ENCODE results near the gene TXLNB. TPM values are rescaled to one million over a fixed set of nuclear protein-coding genes. Genes with fewer than 3 reads are reported as not detected.

TXLNB gene
- polyA plus RNA-seq, 2 of the 4 experiments (the other 2 are of a cell fraction): not detected

- Histone ChIP-seq H3K4me3 (no peak overlapping the region), H3K4me1 (no peaks in the 10 kb centered on the region), H3K9me3 (no peaks in the 10 kb centered on the region), H3K27ac (no peak overlapping the region), H3K4me2 (no peak overlapping the region)
- FAIRE-seq (no peak), DNase-seq (ENCODE audit: low read depth in 1 of 2, low spot score in 1 of 2) (no peak), ATAC-seq (no peak)
- CTCF ChIA-PET: interaction anchor here (1.1 kb wide), 1 partner anchor 14 kb away, joined by 3 read pairs; no protein-coding TSS in a partner anchor
- TF ChIP-seq JUN (IDR thresholded peaks at IDR 0.05): no peak
- TF ChIP-seq EP300 (IDR thresholded peaks at IDR 0.05): no peak
- TF ChIP-seq, protein P1, sequence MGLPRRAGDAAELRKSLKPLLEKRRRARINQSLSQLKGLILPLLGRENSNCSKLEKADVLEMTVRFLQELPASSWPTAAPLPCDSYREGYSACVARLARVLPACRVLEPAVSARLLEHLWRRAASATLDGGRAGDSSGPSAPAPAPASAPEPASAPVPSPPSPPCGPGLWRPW (IDR thresholded peaks at IDR 0.05): no peak
- TF ChIP-seq TFCP2L1 (CRISPR knock-in tag; IDR thresholded peaks at IDR 0.05): no peak
- TF ChIP-seq E2F6 (IDR thresholded peaks at IDR 0.05; ENCODE audit: borderline replicate concordance, low read depth): no peak
- TF ChIP-seq CHD4 (IDR thresholded peaks at IDR 0.05; ENCODE audit: borderline replicate concordance): no peak
- TF ChIP-seq RNF2 (IDR thresholded peaks at IDR 0.05; ENCODE audit: borderline replicate concordance, low read depth): no peak
- no peak for TF ChIP-seq HOXB5 (CRISPR knock-in tag; IDR thresholded peaks at IDR 0.05)
- no peak for TF ChIP-seq SREBF2 (IDR thresholded peaks at IDR 0.05)
- WGBS (ENCODE audit: missing lambda C conversion rate): 24% methylated on average over 5 of the region's 5 CpGs
- POLR2A ChIA-PET: no interaction called here
Measured at GRCh38 chr6:139257821-139258398, 33.9 kb downstream of the TXLNB start.

DNA sequence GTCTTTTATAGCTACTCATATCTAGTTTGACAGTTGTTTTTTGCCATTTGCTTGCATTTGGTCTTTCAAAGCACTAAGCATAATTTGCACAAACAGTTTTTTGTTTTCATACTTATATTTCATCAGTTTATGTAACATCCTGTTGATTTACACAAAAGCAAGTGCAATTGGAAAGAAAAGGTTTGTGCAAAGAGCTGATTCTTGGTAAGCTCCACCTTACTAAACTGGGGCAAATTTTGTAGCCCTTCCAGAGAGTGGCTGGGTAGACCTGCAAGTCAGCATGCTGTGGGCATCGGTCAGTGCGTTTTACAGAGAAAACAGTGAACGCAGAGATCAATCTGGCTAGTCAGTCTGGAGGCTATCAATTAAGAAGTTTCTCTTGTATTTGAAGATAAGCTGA, 34.5 kb downstream of the TXLNB start:
- FAIRE-seq: no peak
- CTCF ChIA-PET: interaction anchor here (1.3 kb wide), 1 partner anchor 12 kb away, joined by 3 read pairs; no protein-coding TSS in a partner anchor
- no peak overlapping the region for H3K4me2 ChIP-seq
- no peak overlapping the region for H3K27ac ChIP-seq
- H3K4me3 ChIP-seq: no peak overlapping the region
- 80% methylated on average over 3 of the region's 3 CpGs for WGBS (ENCODE audit: missing lambda C conversion rate)
- no peak for TF ChIP-seq NR3C1 (IDR thresholded peaks at IDR 0.05)
- no peak for TF ChIP-seq PBX3 (IDR thresholded peaks at IDR 0.05)
- no peak for TF ChIP-seq RARB (CRISPR knock-in tag; IDR thresholded peaks at IDR 0.05)
- no peak for TF ChIP-seq JUNB (IDR thresholded peaks at IDR 0.05)
- TF ChIP-seq RFX5 (IDR thresholded peaks at IDR 0.05): no peak
- TF ChIP-seq USF2 (IDR thresholded peaks at IDR 0.05): no peak
- no peak for TF ChIP-seq POLR2A (IDR thresholded peaks at IDR 0.05; ENCODE audit: low read length)
- TF ChIP-seq EHF (CRISPR knock-in tag; IDR thresholded peaks at IDR 0.05): no peak
- TF ChIP-seq MAFK (IDR thresholded peaks at IDR 0.05; ENCODE audit: partially characterized antibody): no peak
- TF ChIP-seq KDM1A (IDR thresholded peaks at IDR 0.05; ENCODE audit: low read depth): no peak
- TF ChIP-seq, protein P2, sequence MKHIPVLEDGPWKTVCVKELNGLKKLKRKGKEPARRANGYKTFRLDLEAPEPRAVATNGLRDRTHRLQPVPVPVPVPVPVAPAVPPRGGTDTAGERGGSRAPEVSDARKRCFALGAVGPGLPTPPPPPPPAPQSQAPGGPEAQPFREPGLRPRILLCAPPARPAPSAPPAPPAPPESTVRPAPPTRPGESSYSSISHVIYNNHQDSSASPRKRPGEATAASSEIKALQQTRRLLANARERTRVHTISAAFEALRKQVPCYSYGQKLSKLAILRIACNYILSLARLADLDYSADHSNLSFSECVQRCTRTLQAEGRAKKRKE (CRISPR knock-in tag; IDR thresholded peaks at IDR 0.05; ENCODE audit: low read depth): no peak
- no peak for TF ChIP-seq ESRRA (IDR thresholded peaks at IDR 0.05; ENCODE audit: borderline replicate concordance, low read length)
- TF ChIP-seq PHF8 (IDR thresholded peaks at IDR 0.05; ENCODE audit: borderline replicate concordance, low read depth): no peak
- no peak for DNase-seq (ENCODE audit: low read depth in 1 of 2, low spot score in 1 of 2)
- no peaks in the 10 kb centered on the region for H3K9me3 ChIP-seq
- no peaks in the 10 kb centered on the region for H3K4me1 ChIP-seq
- ATAC-seq: no peak
- POLR2A ChIA-PET: no interaction called here

GRCh38 chr6:139256087-139256486, 35.7 kb downstream of the TXLNB start:
- no peak for ATAC-seq
- H3K9me3 ChIP-seq: no peaks in the 10 kb centered on the region
- ChIA-PET CTCF (interaction anchor here (1.3 kb wide), 1 partner anchor 13 kb away, joined by 3 read pairs; no protein-coding TSS in a partner anchor), POLR2A (no interaction called here)
- DNase-seq (ENCODE audit: low read depth in 1 of 2, low spot score in 1 of 2): no peak
- WGBS (ENCODE audit: missing lambda C conversion rate): 94% methylated on average over 3 of the region's 3 CpGs
- no peak overlapping the region for H3K4me2 ChIP-seq
- no peak for FAIRE-seq
- no peak overlapping the region for H3K4me3 ChIP-seq
- H3K4me1 ChIP-seq: no peaks in the 10 kb centered on the region
- no peak overlapping the region for H3K27ac ChIP-seq
- TF ChIP-seq TFCP2L1 (CRISPR knock-in tag; IDR thresholded peaks at IDR 0.05) (no peak), CBX2 (IDR thresholded peaks at IDR 0.05; ENCODE audit: borderline replicate concordance, low read depth) (no peak), POLR2A (IDR thresholded peaks at IDR 0.05; ENCODE audit: low read length) (no peak), GATA3 (IDR thresholded peaks at IDR 0.05; ENCODE audit: borderline replicate concordance) (no peak), NPAS2 (CRISPR knock-in tag; IDR thresholded peaks at IDR 0.05; ENCODE audit: borderline replicate concordance) (no peak), SREBF2 (IDR thresholded peaks at IDR 0.05) (no peak), RAD21 (conservative IDR thresholded peaks at IDR 0.05 in 1 of 2, IDR thresholded peaks at IDR 0.05 in 1 of 2) (no peak), HOXB13 (CRISPR knock-in tag; IDR thresholded peaks at IDR 0.05; ENCODE audit: low read depth) (no peak), HMGXB4 (CRISPR knock-in tag; IDR thresholded peaks at IDR 0.05; ENCODE audit: borderline replicate concordance) (no peak), ZSCAN20 (CRISPR knock-in tag; IDR thresholded peaks at IDR 0.05) (no peak), HEYL (CRISPR knock-in tag; IDR thresholded peaks at IDR 0.05) (no peak), HOXA7 (CRISPR knock-in tag; IDR thresholded peaks at IDR 0.05) (no peak)

All from A549 (cell line).